Right atrium auricular region (tissue), 2 donors: ENCODE data around the gene ARHGAP26. TPM values are rescaled to one million over a fixed set of nuclear protein-coding genes. Genes with fewer than 3 reads are reported as not detected.

Experiments used
- DNase-seq: peaks from one replicate; pipeline ENCODE4 v3.0.0-alpha.2; 2019; ENCODE audit warnings: low spot score
- H3K27ac ChIP-seq, 2 donors: fragments of 200-600 bp; sonication (generic); 1 replicate in 1 of 2; 2 replicates in 1 of 2; pipeline ENCODE4 v1.5.1; 2016 to 2019
- H3K27me3 ChIP-seq, 2 donors: fragments of 200-600 bp; sonication (generic); one replicate each; pipeline versions ENCODE4 v1.5.1 to v1.6.0; 2017 to 2019
- H3K36me3 ChIP-seq: fragments of 200-600 bp; sonication (generic); one replicate; pipeline ENCODE4 v1.5.1; 2016
- H3K4me1 ChIP-seq, 2 donors: fragments of 200-600 bp; sonication (generic); one replicate each; pipeline versions ENCODE4 v1.5.1 to v1.6.0; 2017 to 2019
- H3K4me3 ChIP-seq, 2 donors: fragments of 200-600 bp; sonication (generic); 1 replicate in 1 of 2; 2 replicates in 1 of 2; pipeline ENCODE4 v1.5.1; 2017 to 2019; ENCODE audit warnings: mild to moderate bottlenecking in 1 of 2, moderate library complexity in 1 of 2
- H3K9me3 ChIP-seq, 2 donors: fragments of 200-600 bp; sonication (generic); one replicate each; pipeline ENCODE4 v1.5.1; 2019
- CTCF ChIP-seq, 2 donors: fragments of 200-600 bp; sonication (generic); IDR thresholded peaks; one replicate each; pipeline ENCODE4 v1.5.1; 2019; ENCODE audit warnings: antibody characterized with exemption in 2 of 2
- total RNA-seq, 2 donors: library from RNA; depleted of rRNA; stranded (reverse); fragments of >200 nt; gene quantifications; one replicate each; pipeline ENCODE4 v1.1.0, GENCODE V29; 2016

The ARHGAP26 gene
- total RNA-seq, 2 donors from 2014 or later = 29.8 to 31.6 TPM

GRCh38 chr5:142900927-142901326, 130.8 kb downstream of the ARHGAP26 start:
- peaks cover 48% of the 10 kb centered on the region for H3K36me3 ChIP-seq
- no peak overlapping the region for H3K4me3 ChIP-seq
- TF ChIP-seq CTCF (IDR thresholded peaks at IDR 0.05) = no peak
- DNase-seq = no peak
- H3K4me1 ChIP-seq = peaks cover 0 to 26% of the 10 kb centered on the region in 2 donors
- no peaks in the 10 kb centered on the region for H3K9me3 ChIP-seq
- no peaks in the 10 kb centered on the region for H3K27me3 ChIP-seq
- no peak overlapping the region for H3K27ac ChIP-seq

- H3K36me3 ChIP-seq = peaks cover 48% of the 10 kb centered on the region
- H3K4me1 ChIP-seq = peaks cover 0 to 26% of the 10 kb centered on the region in 2 donors
- H3K27ac ChIP-seq = no peak overlapping the region
- no peaks in the 10 kb centered on the region for H3K9me3 ChIP-seq
- no peak for DNase-seq
- H3K27me3 ChIP-seq = no peaks in the 10 kb centered on the region
- no peak overlapping the region for H3K4me3 ChIP-seq
- TF ChIP-seq CTCF (IDR thresholded peaks at IDR 0.05) = no peak
Observed at GRCh38 chr5:142901476-142902185, 131.5 kb downstream of the ARHGAP26 start.

GRCh38 chr5:142902186-142902965, 132.2 kb downstream of the ARHGAP26 start:
- Histone ChIP-seq H3K4me1 (peaks cover 0 to 26% of the 10 kb centered on the region in 2 donors), H3K27me3 (no peaks in the 10 kb centered on the region), H3K4me3 (no peak overlapping the region), H3K36me3 (peaks cover 52% of the 10 kb centered on the region), H3K27ac (no peak overlapping the region), H3K9me3 (no peaks in the 10 kb centered on the region)
- DNase-seq = no peak
- TF ChIP-seq CTCF (IDR thresholded peaks at IDR 0.05) = no peak

DNA sequence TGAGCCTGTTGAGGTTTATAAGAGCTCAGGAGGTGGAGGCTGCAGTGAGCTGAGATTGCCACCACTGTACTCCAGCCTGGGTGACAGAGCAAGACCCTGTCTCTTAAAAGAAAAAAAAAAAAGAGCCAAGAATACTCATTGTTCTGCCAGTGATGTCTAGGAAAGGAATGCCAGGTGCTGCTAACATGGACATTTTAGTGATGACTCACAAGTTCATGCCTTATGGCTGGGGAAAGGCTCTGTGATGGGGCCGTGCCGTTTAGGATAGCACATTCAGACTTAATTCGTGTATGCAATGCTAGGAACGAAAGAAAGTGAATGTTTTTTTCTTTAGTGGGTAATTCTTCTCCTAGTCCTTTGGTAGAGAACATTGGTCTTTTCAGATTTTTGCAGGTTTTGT, 134.2 kb downstream of the ARHGAP26 start:
- TF ChIP-seq CTCF (IDR thresholded peaks at IDR 0.05) = no peak
- H3K4me1 ChIP-seq = peaks cover 0 to 26% of the 10 kb centered on the region in 2 donors
- H3K27ac ChIP-seq = no peak overlapping the region
- H3K36me3 ChIP-seq = peaks cover 65% of the 10 kb centered on the region
- H3K27me3 ChIP-seq = no peaks in the 10 kb centered on the region
- H3K9me3 ChIP-seq = no peaks in the 10 kb centered on the region
- no peak overlapping the region for H3K4me3 ChIP-seq
- DNase-seq = no peak

DNA sequence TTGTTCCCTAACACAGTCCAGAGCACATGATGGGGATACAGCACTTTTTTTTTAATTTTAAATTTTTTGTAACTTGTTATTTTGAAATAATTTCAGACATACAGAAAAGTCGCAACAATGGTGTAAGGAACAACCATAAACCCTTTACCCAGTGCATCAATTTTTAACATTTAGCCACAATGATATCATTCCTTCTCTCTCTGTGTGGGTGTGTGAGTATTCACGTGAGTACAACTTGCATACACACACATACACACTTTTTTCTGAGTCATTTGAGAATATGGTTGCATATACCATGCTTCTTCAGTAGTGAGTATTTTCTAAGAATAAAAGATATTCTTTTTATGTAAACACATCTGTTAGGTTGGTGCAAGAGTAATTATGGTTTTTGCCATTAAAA, 135.2 kb downstream of the ARHGAP26 start:
- Histone ChIP-seq H3K4me3 (no peak overlapping the region), H3K4me1 (peaks cover 0 to 18% of the 10 kb centered on the region in 2 donors), H3K27me3 (no peaks in the 10 kb centered on the region), H3K9me3 (no peaks in the 10 kb centered on the region), H3K27ac (no peak overlapping the region), H3K36me3 (peaks cover 69% of the 10 kb centered on the region)
- no peak for TF ChIP-seq CTCF (IDR thresholded peaks at IDR 0.05)
- DNase-seq = no peak
